Measurements from ENCODE around the gene WNT7A. TPM values are rescaled to one million over a fixed set of nuclear protein-coding genes. Genes with fewer than 3 reads are reported as not detected.

The WNT7A gene
- total RNA-seq, 6 donors from 2014 or later, result 1.0 to 12.2 (median 6.8) TPM

- DNase-seq, result no peak
- no peak for ATAC-seq (ENCODE audit: low FRiP score in 2 of 2)
- 91 to 93% methylated on average over 5 of the region's 5 CpGs for WGBS, 2 donors
- TF ChIP-seq EP300 (IDR thresholded peaks at IDR 0.05) (no peak), CTCF (IDR thresholded peaks at IDR 0.05) (no peak), POLR2AphosphoS5 (IDR thresholded peaks at IDR 0.05) (no peak), POLR2A (IDR thresholded peaks at IDR 0.05) (no peak)
- H3K4me3 ChIP-seq, result no peak overlapping the region
- H3K27me3 ChIP-seq, result no peaks in the 10 kb centered on the region
- no peaks in the 10 kb centered on the region for H3K9me3 ChIP-seq
- no peaks in the 10 kb centered on the region for H3K4me1 ChIP-seq
- no peaks in the 10 kb centered on the region for H3K36me3 ChIP-seq
- no peak overlapping the region for H3K27ac ChIP-seq
Observed at GRCh38 chr3:13844286-13844685, 35.6 kb downstream of the WNT7A start.

GRCh38 chr3:13843351-13843750, 36.5 kb downstream of the WNT7A start:
- DNase-seq (no peak), ATAC-seq (ENCODE audit: low FRiP score in 2 of 2) (no peak)
- TF ChIP-seq POLR2A (IDR thresholded peaks at IDR 0.05) (no peak), CTCF (IDR thresholded peaks at IDR 0.05) (no peak), POLR2AphosphoS5 (IDR thresholded peaks at IDR 0.05) (no peak), EP300 (IDR thresholded peaks at IDR 0.05) (no peak)
- Histone ChIP-seq H3K27ac (no peak overlapping the region), H3K9me3 (no peaks in the 10 kb centered on the region), H3K27me3 (no peaks in the 10 kb centered on the region), H3K4me1 (no peaks in the 10 kb centered on the region), H3K4me3 (no peak overlapping the region), H3K36me3 (no peaks in the 10 kb centered on the region)
- WGBS, 2 donors, result 79 to 86% methylated on average over 3 to 5 of the region's 5 CpGs

- DNase-seq (no peak), ATAC-seq (ENCODE audit: low FRiP score in 2 of 2) (no peak)
- no peaks in the 10 kb centered on the region for H3K27me3 ChIP-seq
- no peaks in the 10 kb centered on the region for H3K36me3 ChIP-seq
- H3K4me1 ChIP-seq, result no peaks in the 10 kb centered on the region
- WGBS, 2 donors, result 71 to 72% methylated on average over 4 of the region's 4 CpGs
- H3K4me3 ChIP-seq, result no peak overlapping the region
- H3K9me3 ChIP-seq, result no peaks in the 10 kb centered on the region
- no peak for TF ChIP-seq EP300 (IDR thresholded peaks at IDR 0.05)
- no peak for TF ChIP-seq POLR2A (IDR thresholded peaks at IDR 0.05)
- TF ChIP-seq CTCF (IDR thresholded peaks at IDR 0.05), result no peak
- no peak for TF ChIP-seq POLR2AphosphoS5 (IDR thresholded peaks at IDR 0.05)
- no peak overlapping the region for H3K27ac ChIP-seq
Observed at GRCh38 chr3:13842226-13842625, 37.6 kb downstream of the WNT7A start.

- no peak for ATAC-seq (ENCODE audit: low FRiP score in 2 of 2)
- H3K27ac ChIP-seq, result no peak overlapping the region
- H3K9me3 ChIP-seq, result no peaks in the 10 kb centered on the region
- H3K27me3 ChIP-seq, result no peaks in the 10 kb centered on the region
- no peak for DNase-seq
- H3K4me1 ChIP-seq, result no peaks in the 10 kb centered on the region
- H3K36me3 ChIP-seq, result no peaks in the 10 kb centered on the region
- H3K4me3 ChIP-seq, result no peak overlapping the region
- 68 to 72% methylated on average over 4 of the region's 4 CpGs for WGBS, 2 donors
- TF ChIP-seq CTCF (IDR thresholded peaks at IDR 0.05), result no peak
- no peak for TF ChIP-seq POLR2A (IDR thresholded peaks at IDR 0.05)
- TF ChIP-seq EP300 (IDR thresholded peaks at IDR 0.05), result no peak
- no peak for TF ChIP-seq POLR2AphosphoS5 (IDR thresholded peaks at IDR 0.05)
Observed at GRCh38 chr3:13841826-13842225, 38.0 kb downstream of the WNT7A start.

GRCh38 chr3:13841141-13841540, 38.7 kb downstream of the WNT7A start:
- WGBS, 2 donors, result 55 to 66% methylated on average over 8 of the region's 8 CpGs
- DNase-seq, result no peak
- no peaks in the 10 kb centered on the region for H3K27me3 ChIP-seq
- no peaks in the 10 kb centered on the region for H3K9me3 ChIP-seq
- no peak overlapping the region for H3K4me3 ChIP-seq
- no peak overlapping the region for H3K27ac ChIP-seq
- H3K4me1 ChIP-seq, result no peaks in the 10 kb centered on the region
- ATAC-seq (ENCODE audit: low FRiP score in 2 of 2), result no peak
- no peak for TF ChIP-seq EP300 (IDR thresholded peaks at IDR 0.05)
- TF ChIP-seq CTCF (IDR thresholded peaks at IDR 0.05), result no peak
- no peak for TF ChIP-seq POLR2AphosphoS5 (IDR thresholded peaks at IDR 0.05)
- TF ChIP-seq POLR2A (IDR thresholded peaks at IDR 0.05), result no peak
- no peaks in the 10 kb centered on the region for H3K36me3 ChIP-seq

All from upper lobe of left lung (tissue), 6 donors.